Common myeloid progenitor, CD34-positive (primary cell): ENCODE data around the gene GPR68.

ENCODE experiments used
- CTCF ChIA-PET: fragments of 350-600 bp; sonication (Branson Sonifier 250); formaldehyde crosslinking; loops from one replicate; lab custom pipeline; 2021; ENCODE audit warnings: antibody characterized with exemption; lab: Charles Lee
- POLR2A ChIA-PET: fragments of 350-600 bp; sonication (Branson Sonifier 250); formaldehyde crosslinking; loops from one replicate; lab custom pipeline; 2021; ENCODE audit warnings: antibody characterized with exemption; lab: Charles Lee
- DNase-seq, 3 donors: peaks; one replicate each; pipeline versions ENCODE4 v3.0.0 to v3.0.0-alpha.2; 2013
- H3K27ac ChIP-seq, 2 experiments: 1 replicate in 1 of 2; 2 replicates in 1 of 2; pipeline ENCODE4 v1.7.0; 2013; ENCODE audit warnings: inconsistent platforms in 2 of 2, low read length in 2 of 2, mild to moderate bottlenecking in 2 of 2, low read depth in 1 of 2, moderate library complexity in 1 of 2; ENCODE audit not compliant: severe bottlenecking in 2 of 2, insufficient read depth in 1 of 2, poor library complexity in 1 of 2
- H3K27me3 ChIP-seq, 5 experiments: replicated peaks in 2 of 5; 1 replicate in 3 of 5; 2 replicates in 2 of 5; pipeline versions ENCODE4 v1.6.1 to v1.7.0; 2013; ENCODE audit warnings: low read length in 4 of 5, mild to moderate bottlenecking in 2 of 5, moderate library complexity in 2 of 5, inconsistent platforms in 1 of 5; ENCODE audit not compliant: insufficient read depth in 5 of 5, control insufficient read depth in 4 of 5
- H3K36me3 ChIP-seq, 4 experiments: 1 replicate in 2 of 4; 2 replicates in 2 of 4; pipeline versions ENCODE4 v1.6.1 to v1.7.0; 2013; ENCODE audit warnings: low read length in 3 of 4, control low read depth in 1 of 4, mild to moderate bottlenecking in 1 of 4; ENCODE audit not compliant: control insufficient read depth in 4 of 4, insufficient read depth in 4 of 4
- H3K4me1 ChIP-seq, 4 experiments: 1 replicate in 3 of 4; 2 replicates in 1 of 4; pipeline versions ENCODE4 v1.6.1 to v1.7.1; 2013; ENCODE audit warnings: low read length in 3 of 4, mild to moderate bottlenecking in 3 of 4, control low read depth in 1 of 4, inconsistent platforms in 1 of 4, moderate library complexity in 1 of 4; ENCODE audit not compliant: control insufficient read depth in 4 of 4, insufficient read depth in 4 of 4; ENCODE audit errors: control extremely low read depth in 1 of 4
- H3K4me3 ChIP-seq, 7 experiments: 1 replicate in 4 of 7; 2 replicates in 3 of 7; pipeline versions ENCODE4 v1.5.1 to v1.7.0; 2013; ENCODE audit warnings: mild to moderate bottlenecking in 7 of 7, low read length in 6 of 7, moderate library complexity in 6 of 7, inconsistent platforms in 2 of 7, low read depth in 2 of 7, control low read depth in 1 of 7; ENCODE audit not compliant: insufficient read depth in 4 of 7, control insufficient read depth in 1 of 7; ENCODE audit errors: extremely low read depth in 1 of 7
- H3K9me3 ChIP-seq, 5 experiments: 1 replicate in 4 of 5; 2 replicates in 1 of 5; pipeline versions ENCODE4 v1.6.1 to v1.7.1; 2013; ENCODE audit warnings: low read length in 4 of 5, mild to moderate bottlenecking in 2 of 5, inconsistent platforms in 1 of 5, low read depth in 1 of 5, moderate library complexity in 1 of 5; ENCODE audit not compliant: control insufficient read depth in 4 of 5, insufficient read depth in 2 of 5; ENCODE audit errors: control extremely low read depth in 1 of 5
- WGBS: methylation state at CpG from one replicate; pipeline ENCODE4 v1.1.5; 2013; ENCODE audit not compliant: insufficient coverage; 5-methylcytosine and 5-hydroxymethylcytosine counted together

Gene GPR68

DNA sequence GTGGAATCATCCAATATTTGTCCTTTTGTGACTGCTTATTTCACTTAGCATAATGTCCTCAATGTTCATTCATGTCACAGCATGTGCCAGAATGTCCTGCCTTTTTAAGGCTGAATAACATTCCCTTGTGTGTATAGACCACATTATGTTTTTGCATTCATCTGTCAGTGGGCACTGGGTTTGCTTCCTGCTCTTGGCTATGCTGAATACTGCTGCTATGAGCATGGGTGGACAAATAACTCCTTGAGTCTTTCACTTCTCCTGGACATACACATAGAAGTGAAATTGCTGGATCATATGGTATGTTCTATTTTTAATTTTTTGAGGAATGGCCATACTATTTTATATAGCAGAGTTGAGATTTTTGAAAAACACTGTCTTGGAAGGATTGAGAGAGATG lies 46.9 kb downstream of the GPR68 start:
- DNase-seq, result no peak
- no peak overlapping the region for H3K27ac ChIP-seq
- no peak overlapping the region for H3K4me3 ChIP-seq
- H3K4me1 ChIP-seq, result peaks cover 0 to 11% (median 5%) of the 10 kb centered on the region in 4 experiments
- CTCF ChIA-PET, result no interaction called here
- H3K36me3 ChIP-seq, result peaks cover 14 to 79% (median 58%) of the 10 kb centered on the region in 4 experiments
- H3K27me3 ChIP-seq, result no peaks in the 10 kb centered on the region
- H3K9me3 ChIP-seq, result peaks cover 0 to 5% (median 0%) of the 10 kb centered on the region in 5 experiments
- POLR2A ChIA-PET, result no interaction called here

GRCh38 chr14:91195881-91196280 lies 48.6 kb downstream of the GPR68 start:
- H3K36me3 ChIP-seq, result peaks cover 15 to 82% (median 64%) of the 10 kb centered on the region in 4 experiments

GRCh38 chr14:91193069-91193468 lies 51.4 kb downstream of the GPR68 start:
- Histone ChIP-seq H3K4me3 (no peak overlapping the region), H3K27ac (no peak overlapping the region), H3K27me3 (no peaks in the 10 kb centered on the region), H3K9me3 (no peaks in the 10 kb centered on the region), H3K4me1 (peaks cover 0 to 4% (median 0%) of the 10 kb centered on the region in 4 experiments), H3K36me3 (peaks cover 9 to 83% (median 70%) of the 10 kb centered on the region in 4 experiments)
- DNase-seq, result no peak
- ChIA-PET POLR2A (interaction anchor here (1.5 kb wide), 1 partner anchor 88 kb away, joined by 4 read pairs; no protein-coding TSS in a partner anchor), CTCF (interaction anchor here (0.8 to 2.0 kb wide), 4 partner anchors 9 to 98 kb away, joined by 3 to 9 read pairs (median 7); no protein-coding TSS in a partner anchor)
- WGBS, result 91% methylated on average over 11 of the region's 12 CpGs

More at GRCh38 chr14:91195881-91196280, 48.6 kb downstream of the GPR68 start:
- POLR2A ChIA-PET, result no interaction called here
- Histone ChIP-seq H3K27ac (no peak overlapping the region), H3K27me3 (no peaks in the 10 kb centered on the region), H3K4me3 (no peak overlapping the region), H3K4me1 (peaks cover 0 to 4% (median 0%) of the 10 kb centered on the region in 4 experiments), H3K9me3 (peaks cover 0 to 5% (median 0%) of the 10 kb centered on the region in 5 experiments)
- CTCF ChIA-PET, result no interaction called here
- DNase-seq, result no peak
- 99% methylated on average over 10 of the region's 10 CpGs for WGBS

DNA sequence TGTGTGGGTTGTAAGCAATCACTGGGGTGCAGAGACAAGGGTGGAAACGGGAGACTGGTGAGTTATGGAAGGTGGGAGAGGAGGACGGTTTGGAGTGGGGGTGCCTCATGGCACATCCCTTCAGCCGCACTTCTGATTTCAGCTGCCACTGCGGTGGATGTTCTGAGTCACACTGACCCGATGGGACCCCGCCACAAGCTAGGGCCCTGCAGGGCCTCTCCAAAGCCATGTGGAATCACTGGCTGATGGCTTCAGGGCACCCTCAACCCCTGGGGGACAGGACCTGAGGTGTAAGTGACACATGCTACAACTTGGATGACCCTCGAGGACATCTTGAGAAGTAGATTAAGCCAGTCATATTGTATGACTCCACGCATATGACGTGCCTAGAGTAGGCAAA lies 53.7 kb downstream of the GPR68 start:
- Histone ChIP-seq H3K4me3 (no peak overlapping the region), H3K27me3 (no peaks in the 10 kb centered on the region), H3K4me1 (peaks cover 0 to 4% (median 0%) of the 10 kb centered on the region in 4 experiments), H3K9me3 (no peaks in the 10 kb centered on the region), H3K27ac (no peak overlapping the region), H3K36me3 (peaks cover 12 to 83% (median 69%) of the 10 kb centered on the region in 4 experiments)
- ChIA-PET CTCF (no interaction called here), POLR2A (no interaction called here)
- DNase-seq, result no peak
- WGBS, result 100% methylated on average over 9 of the region's 9 CpGs

DNA sequence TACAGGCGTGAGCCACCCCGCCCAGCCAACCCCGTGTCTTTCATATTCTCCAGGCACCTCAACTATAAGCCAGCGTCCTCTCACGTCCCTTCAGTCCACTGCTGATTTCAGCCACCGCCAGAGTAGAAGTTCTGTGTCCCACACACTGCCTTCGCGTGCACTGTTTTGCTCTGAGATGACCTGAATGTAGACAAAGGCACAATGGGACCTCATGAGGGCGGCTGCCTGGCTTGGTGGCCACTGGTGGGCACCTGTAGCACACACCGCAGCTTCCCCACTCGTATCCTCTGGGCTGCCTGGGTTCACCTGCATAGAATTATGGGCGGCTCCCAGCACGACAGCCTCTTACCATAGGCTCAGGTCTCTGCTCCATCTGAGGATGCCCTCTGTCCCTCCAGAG lies 57.2 kb downstream of the GPR68 start:
- ChIA-PET CTCF (interaction anchor here (1.1 to 1.6 kb wide), 2 partner anchors 10 to 285 kb away, joined by 3 to 5 read pairs; no protein-coding TSS in a partner anchor), POLR2A (no interaction called here)
- 97% methylated on average over 13 of the region's 13 CpGs for WGBS
- Histone ChIP-seq H3K36me3 (peaks cover 19 to 86% (median 62%) of the 10 kb centered on the region in 4 experiments), H3K4me3 (no peak overlapping the region), H3K27me3 (no peaks in the 10 kb centered on the region), H3K4me1 (no peaks in the 10 kb centered on the region), H3K27ac (no peak overlapping the region), H3K9me3 (no peaks in the 10 kb centered on the region)
- DNase-seq, result no peak

DNA sequence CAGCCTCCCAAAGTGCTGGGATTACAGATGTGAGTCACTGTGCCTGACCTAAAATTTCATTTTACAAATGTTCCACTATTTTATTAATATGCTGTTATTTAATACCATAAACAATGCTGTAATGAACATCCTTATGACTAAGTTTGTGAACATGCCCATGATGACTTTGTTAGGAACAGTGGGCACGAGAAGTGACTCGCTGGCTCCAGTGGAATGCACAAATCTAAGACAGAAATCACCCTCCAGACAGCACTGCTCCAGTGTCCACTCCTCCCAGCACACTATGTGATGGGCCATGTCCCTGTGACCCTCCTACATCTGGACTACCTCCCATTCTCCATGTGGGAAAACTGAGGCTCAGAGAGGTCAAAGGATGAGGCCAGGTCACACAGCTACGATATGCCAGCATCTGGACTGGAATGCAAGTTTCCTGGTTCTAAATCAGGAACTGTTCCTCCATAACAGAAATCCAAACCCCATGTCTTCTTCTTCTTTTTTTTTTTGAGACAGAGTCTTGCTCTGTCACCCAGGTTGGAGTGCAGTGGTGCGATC lies 57.9 kb downstream of the GPR68 start:
- no peaks in the 10 kb centered on the region for H3K4me1 ChIP-seq
- peaks cover 19 to 84% (median 57%) of the 10 kb centered on the region in 4 experiments for H3K36me3 ChIP-seq
- H3K27me3 ChIP-seq, result no peaks in the 10 kb centered on the region
- no peak for DNase-seq
- H3K4me3 ChIP-seq, result no peak overlapping the region
- ChIA-PET CTCF (interaction anchor here (1.1 to 1.9 kb wide), 2 partner anchors 12 to 284 kb away, joined by 3 to 5 read pairs; no protein-coding TSS in a partner anchor), POLR2A (no interaction called here)
- 98% methylated on average over 4 of the region's 4 CpGs for WGBS
- no peaks in the 10 kb centered on the region for H3K9me3 ChIP-seq
- H3K27ac ChIP-seq, result no peak overlapping the region

- ChIA-PET POLR2A (no interaction called here), CTCF (interaction anchor here (0.9 to 1.9 kb wide), 3 partner anchors 8 to 100 kb away, joined by 3 to 5 read pairs (median 4); no protein-coding TSS in a partner anchor)
- Histone ChIP-seq H3K4me3 (no peak overlapping the region), H3K27me3 (no peaks in the 10 kb centered on the region), H3K27ac (no peak overlapping the region), H3K36me3 (peaks cover 22 to 84% (median 56%) of the 10 kb centered on the region in 4 experiments), H3K9me3 (no peaks in the 10 kb centered on the region), H3K4me1 (no peaks in the 10 kb centered on the region)
- WGBS, result no CpG with 5 or more reads among the region's 1 CpG
- no peak for DNase-seq
Measured at GRCh38 chr14:91185721-91186120, 58.8 kb downstream of the GPR68 start.
